SK-N-SH (cell line): ENCODE results near the gene KRTAP21-3. TPM values are rescaled to one million over a fixed set of nuclear protein-coding genes. Genes with fewer than 3 reads are reported as not detected.

ENCODE experiments used
- CTCF ChIA-PET: fragments of 300-600, 350-600 bp; formaldehyde crosslinking; extraction: SDS; loops from one replicate; lab custom pipeline; 2021; lab: Yijun Ruan, JAX
- POLR2A ChIA-PET: fragments of 350-600 bp; sonication (Branson Sonifier 250); formaldehyde crosslinking; extraction: SDS; loops from one replicate; lab custom pipeline; 2020; ENCODE audit warnings: antibody characterized with exemption, inconsistent platforms; lab: Yijun Ruan, JAX
- DNase-seq: peaks from one replicate; pipeline ENCODE4 v3.0.0; 2012
- H2AFZ ChIP-seq: fragments of 200-600 bp; sonication (generic); 2 replicates; pipeline ENCODE4 v1.8.1; 2016; ENCODE audit warnings: antibody characterized with exemption, mild to moderate bottlenecking, low read depth
- H3F3A ChIP-seq: fragments of 200-600 bp; sonication (generic); replicated peaks from 2 replicates; pipeline ENCODE3; 2016; ENCODE audit warnings: antibody characterized with exemption, mild to moderate bottlenecking; ENCODE audit not compliant: insufficient read depth
- H3K27ac ChIP-seq, 2 experiments: fragments of 200-500 bp in 1 of 2; fragments of 200-600 bp in 1 of 2; sonication (Bioruptor generic) in 1 of 2; sonication (generic), shearing (Covaris generic) in 1 of 2; 2 replicates each; pipeline versions ENCODE4 v1.5.1 to v1.6.1; 2014 to 2016; ENCODE audit warnings: low read depth in 2 of 2, inconsistent platforms in 1 of 2, low read length in 1 of 2, mild to moderate bottlenecking in 1 of 2, mixed read lengths in 1 of 2
- H3K27me3 ChIP-seq: fragments of 200-600 bp; sonication (generic), shearing (Covaris generic); 2 replicates; pipeline ENCODE4 v1.6.1; 2016; ENCODE audit warnings: mixed run types; ENCODE audit not compliant: insufficient read depth
- H3K36me3 ChIP-seq, 2 experiments: fragments of 200-500 bp in 1 of 2; fragments of 200-600 bp in 1 of 2; sonication (Bioruptor generic) in 1 of 2; sonication (generic) in 1 of 2; replicated peaks in 1 of 2; 2 replicates each; pipeline versions ENCODE3 to v1.5.1; 2014 to 2016; ENCODE audit warnings: low read length in 1 of 2, mild to moderate bottlenecking in 1 of 2; ENCODE audit not compliant: insufficient read depth in 2 of 2, control insufficient read depth in 1 of 2
- H3K4me1 ChIP-seq, 2 experiments: fragments of 200-500 bp in 1 of 2; fragments of 200-600 bp in 1 of 2; sonication (Bioruptor generic) in 1 of 2; sonication (generic), shearing (Covaris generic) in 1 of 2; 2 replicates each; pipeline versions ENCODE4 v1.5.1 to v1.6.1; 2014 to 2016; ENCODE audit warnings: low read depth in 1 of 2, low read length in 1 of 2, mixed run types in 1 of 2; ENCODE audit not compliant: insufficient read depth in 2 of 2, control insufficient read depth in 1 of 2
- H3K4me2 ChIP-seq: fragments of 200-600 bp; sonication (generic), shearing (Covaris generic); 2 replicates; pipeline ENCODE4 v1.6.1; 2017; ENCODE audit warnings: mixed run types
- H3K4me3 ChIP-seq, 2 experiments: fragments of 200-500 bp in 1 of 2; fragments of 200-600 bp in 1 of 2; sonication (Bioruptor generic) in 1 of 2; sonication (generic), shearing (Covaris generic) in 1 of 2; 2 replicates each; pipeline versions ENCODE4 v1.5.1 to v1.8.1; 2014 to 2016; ENCODE audit warnings: low read depth in 2 of 2, inconsistent platforms in 1 of 2, low read length in 1 of 2, mild to moderate bottlenecking in 1 of 2, mixed read lengths in 1 of 2, moderate library complexity in 1 of 2
- H3K79me2 ChIP-seq: fragments of 200-600 bp; sonication (generic); 2 replicates; pipeline ENCODE4 v1.8.1; 2017; ENCODE audit warnings: mild to moderate bottlenecking; ENCODE audit not compliant: insufficient read depth
- H3K9ac ChIP-seq: fragments of 200-600 bp; sonication (generic); 2 replicates; pipeline ENCODE4 v1.6.1; 2017; ENCODE audit warnings: mixed run types
- H3K9me2 ChIP-seq: fragments of 200-600 bp; sonication (generic); 2 replicates; pipeline ENCODE4 v1.6.1; 2017; ENCODE audit warnings: mixed run types
- H3K9me3 ChIP-seq: fragments of 200-600 bp; sonication (generic); 2 replicates; pipeline ENCODE4 v1.6.1; 2017; ENCODE audit warnings: mixed run types, mild to moderate bottlenecking, moderate library complexity
- H4K20me1 ChIP-seq: fragments of 200-600 bp; sonication (generic); 2 replicates; pipeline ENCODE4 v1.6.1; 2017; ENCODE audit warnings: mild to moderate bottlenecking, mixed run types; ENCODE audit not compliant: insufficient read depth
- CHD2 ChIP-seq: fragments of 150-350 bp; IDR thresholded peaks from 2 replicates; pipeline ENCODE4 v1.6.1; 2018; ENCODE audit warnings: low read length; ENCODE audit not compliant: partially characterized antibody
- ELF1 ChIP-seq: IDR thresholded peaks from 2 replicates; pipeline ENCODE4 v1.4.0; 2012
- EP300 ChIP-seq, 2 experiments: IDR thresholded peaks; 2 replicates each; pipeline versions ENCODE4 v1.4.0 to v1.6.1; 2012; ENCODE audit warnings: borderline replicate concordance in 1 of 2, low read depth in 1 of 2, low read length in 1 of 2
- FOSL2 ChIP-seq: IDR thresholded peaks from 2 replicates; pipeline ENCODE4 v1.4.0; 2012; ENCODE audit warnings: low read depth, mild to moderate bottlenecking, moderate library complexity, borderline replicate concordance
- GATA2 ChIP-seq: sonication (generic); formaldehyde crosslinking; IDR thresholded peaks from 2 replicates; pipeline ENCODE4 v1.5.0; 2020; ENCODE audit warnings: mild to moderate bottlenecking, missing genetic modification reagents
- IRF3 ChIP-seq: fragments of 150-350 bp; IDR thresholded peaks from 2 replicates; pipeline ENCODE4 v1.6.1; 2016; ENCODE audit warnings: mild to moderate bottlenecking, low read depth, low read length
- MAX ChIP-seq: IDR thresholded peaks from 2 replicates; pipeline ENCODE4 v1.4.0; 2012; ENCODE audit warnings: low read depth
- MEF2A ChIP-seq: IDR thresholded peaks from 2 replicates; pipeline ENCODE4 v1.4.0; 2012; ENCODE audit warnings: low read depth, borderline replicate concordance
- MXI1 ChIP-seq: IDR thresholded peaks from 2 replicates; pipeline ENCODE4 v1.6.1; 2012; ENCODE audit warnings: mild to moderate bottlenecking, low read depth, low read length, improper control_type of control experiment
- NRF1 ChIP-seq: IDR thresholded peaks from 2 replicates; pipeline ENCODE4 v1.6.1; 2012; ENCODE audit warnings: low read depth, mild to moderate bottlenecking, low read length
- REST ChIP-seq: IDR thresholded peaks from 2 replicates; pipeline ENCODE4 v1.6.1; 2012; ENCODE audit warnings: mild to moderate bottlenecking, low read depth, low read length, moderate library complexity
- RFX5 ChIP-seq: IDR thresholded peaks from 2 replicates; pipeline ENCODE4 v1.6.1; 2012; ENCODE audit warnings: mild to moderate bottlenecking, improper control_type of control experiment, low read length
- SIN3A ChIP-seq: IDR thresholded peaks from 2 replicates; pipeline ENCODE4 v1.6.1; 2012; ENCODE audit warnings: low read depth, mild to moderate bottlenecking, low read length, moderate library complexity, borderline replicate concordance
- TEAD4 ChIP-seq: IDR thresholded peaks from 2 replicates; pipeline ENCODE4 v1.4.0; 2012; ENCODE audit warnings: mild to moderate bottlenecking, borderline replicate concordance; ENCODE audit not compliant: insufficient read depth
- YY1 ChIP-seq: IDR thresholded peaks from 2 replicates; pipeline ENCODE4 v1.4.0; 2012; ENCODE audit warnings: low read depth, mild to moderate bottlenecking
- WGBS: methylation state at CpG from one replicate; pipeline ENCODE4 v1.1.6; 2017; ENCODE audit warnings: low lambda C conversion rate; 5-methylcytosine and 5-hydroxymethylcytosine counted together
- polyA plus RNA-seq, 3 experiments: library from polyadenylated mRNA; depleted of rRNA; stranded (reverse); fragments of >200 nt; gene quantifications; 2 replicates each; pipeline ENCODE4 v1.2.3, GENCODE V29; 2012
- TF ChIP-seq, protein P1 (sequence below): fragments of 200-600 bp; sonication (generic); IDR thresholded peaks from 2 replicates; pipeline ENCODE4 v1.6.1; 2017; ENCODE audit warnings: antibody characterized with exemption, mild to moderate bottlenecking, moderate library complexity

The KRTAP21-3 gene
- polyA plus RNA-seq, 1 of the 3 experiments (the other 2 are of a cell fraction), result not detected

GRCh38 chr21:30718239-30718909, at the start of gene KRTAP21-3 (continued):
- TF ChIP-seq, protein P1, sequence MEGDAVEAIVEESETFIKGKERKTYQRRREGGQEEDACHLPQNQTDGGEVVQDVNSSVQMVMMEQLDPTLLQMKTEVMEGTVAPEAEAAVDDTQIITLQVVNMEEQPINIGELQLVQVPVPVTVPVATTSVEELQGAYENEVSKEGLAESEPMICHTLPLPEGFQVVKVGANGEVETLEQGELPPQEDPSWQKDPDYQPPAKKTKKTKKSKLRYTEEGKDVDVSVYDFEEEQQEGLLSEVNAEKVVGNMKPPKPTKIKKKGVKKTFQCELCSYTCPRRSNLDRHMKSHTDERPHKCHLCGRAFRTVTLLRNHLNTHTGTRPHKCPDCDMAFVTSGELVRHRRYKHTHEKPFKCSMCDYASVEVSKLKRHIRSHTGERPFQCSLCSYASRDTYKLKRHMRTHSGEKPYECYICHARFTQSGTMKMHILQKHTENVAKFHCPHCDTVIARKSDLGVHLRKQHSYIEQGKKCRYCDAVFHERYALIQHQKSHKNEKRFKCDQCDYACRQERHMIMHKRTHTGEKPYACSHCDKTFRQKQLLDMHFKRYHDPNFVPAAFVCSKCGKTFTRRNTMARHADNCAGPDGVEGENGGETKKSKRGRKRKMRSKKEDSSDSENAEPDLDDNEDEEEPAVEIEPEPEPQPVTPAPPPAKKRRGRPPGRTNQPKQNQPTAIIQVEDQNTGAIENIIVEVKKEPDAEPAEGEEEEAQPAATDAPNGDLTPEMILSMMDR, result no peak
- TF ChIP-seq NRF1 (no peak), GATA2 (no peak), CHD2 (no peak), REST (no peak), ELF1 (no peak)

DNA sequence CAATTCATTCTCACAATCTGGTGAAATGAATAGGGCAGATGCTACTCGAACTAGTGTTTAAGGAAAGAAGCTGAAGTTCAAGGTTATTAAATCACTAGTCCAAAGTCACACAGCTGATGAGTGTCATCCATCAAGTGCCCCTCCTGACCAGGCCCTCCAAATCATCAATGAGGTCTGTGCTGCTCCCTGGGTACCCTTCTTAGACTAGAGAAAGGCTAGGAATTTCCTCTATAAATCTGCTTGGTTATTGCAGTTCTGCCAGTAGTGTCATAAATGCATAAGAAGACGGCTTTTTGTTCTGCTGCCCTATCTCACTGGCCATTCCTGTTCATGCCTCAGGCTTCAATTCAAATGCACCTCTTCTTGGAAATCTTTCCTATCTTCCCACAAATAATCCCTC, 42.2 kb upstream of the KRTAP21-3 start:
- no peaks in the 10 kb centered on the region for H3F3A ChIP-seq
- no peak overlapping the region for H2AFZ ChIP-seq
- no peak overlapping the region for H3K4me2 ChIP-seq
- no peak overlapping the region for H3K4me3 ChIP-seq
- H3K4me1 ChIP-seq, result no peaks in the 10 kb centered on the region
- H3K27me3 ChIP-seq, result no peaks in the 10 kb centered on the region
- no peaks in the 10 kb centered on the region for H3K36me3 ChIP-seq
- POLR2A ChIA-PET, result no interaction called here
- no peaks in the 10 kb centered on the region for H3K79me2 ChIP-seq
- DNase-seq, result no peak
- WGBS, result 0% methylated on average over 2 of the region's 2 CpGs
- no peaks in the 10 kb centered on the region for H3K9me3 ChIP-seq
- H3K27ac ChIP-seq, result no peak overlapping the region
- no peak for TF ChIP-seq MEF2A
- no peak for TF ChIP-seq FOSL2
- no peak for TF ChIP-seq GATA2
- no peak for TF ChIP-seq ELF1
- TF ChIP-seq IRF3, result no peak
- no peak for TF ChIP-seq SIN3A
- no peak for TF ChIP-seq MAX
- no peak for TF ChIP-seq MXI1
- no peak for TF ChIP-seq TEAD4
- TF ChIP-seq RFX5, result no peak
- TF ChIP-seq EP300 (IDR thresholded peaks at IDR 0.05; ENCODE audit: borderline replicate concordance in 1 of 2, low read depth in 1 of 2, low read length in 1 of 2), result no peak
- no peak for TF ChIP-seq YY1
- H3K9me2 ChIP-seq, result peaks cover 3% of the 10 kb centered on the region; the same call in 1 of the 2 replicates
- H4K20me1 ChIP-seq, result no peaks in the 10 kb centered on the region
- H3K9ac ChIP-seq, result no peak overlapping the region
- CTCF ChIA-PET, result no interaction called here
